IPS-15b (cell line): ENCODE results near the gene IP6K1.
A peak's percentile ranks its signal among the peaks of the same experiment; 100 is the strongest.

Experiments
- H3K27me3 ChIP-seq: one replicate; pipeline ENCODE4 v1.6.1; 2013; ENCODE audit warnings: low read length; ENCODE audit not compliant: control insufficient read depth, insufficient read depth
- H3K36me3 ChIP-seq: one replicate; pipeline ENCODE4 v1.6.1; 2013; ENCODE audit warnings: low read length; ENCODE audit not compliant: control insufficient read depth, insufficient read depth
- H3K4me1 ChIP-seq: one replicate; pipeline ENCODE4 v1.6.1; 2013; ENCODE audit warnings: mild to moderate bottlenecking, low read length; ENCODE audit not compliant: control insufficient read depth, insufficient read depth
- H3K4me3 ChIP-seq: one replicate; pipeline ENCODE4 v1.5.1; 2013; ENCODE audit warnings: low read depth, low read length
- H3K9ac ChIP-seq: one replicate; pipeline ENCODE4 v1.6.1; 2013; ENCODE audit warnings: low read depth, mild to moderate bottlenecking, low read length
- H3K9me3 ChIP-seq: one replicate; pipeline ENCODE4 v1.6.1; 2013; ENCODE audit warnings: mild to moderate bottlenecking, low read length; ENCODE audit not compliant: control insufficient read depth, insufficient read depth

Gene IP6K1

GRCh38 chr3:49719214-49719884 lies 67.0 kb downstream of the IP6K1 start, which contains the start of gene AMIGO3:
AMIGO3 (minus strand) TSS chr3:49719684; CDS start chr3:49719465, 219 bp downstream.
- Histone ChIP-seq H3K36me3 (peaks cover 32% of the 10 kb centered on the region), H3K27me3 (no peaks in the 10 kb centered on the region), H3K9me3 (no peaks in the 10 kb centered on the region), H3K4me1 (peaks cover 2% of the 10 kb centered on the region), H3K4me3 (peak within 1 kb of the TSS; percentile 81), H3K9ac (peak within 1 kb of the TSS; percentile 83)

- Histone ChIP-seq H3K4me1 (peaks cover 2% of the 10 kb centered on the region), H3K4me3 (peak overlapping the region; percentile 81), H3K27me3 (no peaks in the 10 kb centered on the region), H3K36me3 (peaks cover 33% of the 10 kb centered on the region), H3K9ac (peak overlapping the region; percentile 83), H3K9me3 (no peaks in the 10 kb centered on the region)
Measured at GRCh38 chr3:49718858-49719213, 67.5 kb downstream of the IP6K1 start.

- Histone ChIP-seq H3K9ac (peak overlapping the region; percentile 83), H3K9me3 (no peaks in the 10 kb centered on the region), H3K27me3 (no peaks in the 10 kb centered on the region), H3K36me3 (peaks cover 37% of the 10 kb centered on the region), H3K4me1 (peaks cover 2% of the 10 kb centered on the region), H3K4me3 (peak overlapping the region; percentile 81)
Measured at GRCh38 chr3:49717959-49718857, 68.1 kb downstream of the IP6K1 start.

GRCh38 chr3:49717211-49717958 lies 69.0 kb downstream of the IP6K1 start:
- Histone ChIP-seq H3K36me3 (peaks cover 32% of the 10 kb centered on the region), H3K4me3 (no peak overlapping the region), H3K9me3 (no peaks in the 10 kb centered on the region), H3K4me1 (peaks cover 2% of the 10 kb centered on the region), H3K9ac (peak overlapping the region; percentile 54), H3K27me3 (no peaks in the 10 kb centered on the region)

- Histone ChIP-seq H3K27me3 (no peaks in the 10 kb centered on the region), H3K4me1 (peaks cover 2% of the 10 kb centered on the region), H3K9me3 (no peaks in the 10 kb centered on the region), H3K36me3 (peaks cover 26% of the 10 kb centered on the region), H3K4me3 (no peak overlapping the region), H3K9ac (no peak overlapping the region)
Measured at GRCh38 chr3:49716691-49717210, 69.6 kb downstream of the IP6K1 start.

- Histone ChIP-seq H3K4me1 (peaks cover 2% of the 10 kb centered on the region), H3K9ac (no peak overlapping the region), H3K4me3 (no peak overlapping the region), H3K9me3 (no peaks in the 10 kb centered on the region), H3K27me3 (no peaks in the 10 kb centered on the region), H3K36me3 (peaks cover 20% of the 10 kb centered on the region)
Measured at GRCh38 chr3:49716169-49716568, 70.2 kb downstream of the IP6K1 start.

- Histone ChIP-seq H3K36me3 (peaks cover 15% of the 10 kb centered on the region), H3K9me3 (no peaks in the 10 kb centered on the region), H3K4me1 (peaks cover 2% of the 10 kb centered on the region), H3K27me3 (no peaks in the 10 kb centered on the region), H3K9ac (no peak overlapping the region), H3K4me3 (no peak overlapping the region)
Measured at GRCh38 chr3:49715611-49716121, 70.7 kb downstream of the IP6K1 start.

GRCh38 chr3:49714728-49715550 lies 71.4 kb downstream of the IP6K1 start:
- H3K4me1 ChIP-seq, result peaks cover 2% of the 10 kb centered on the region
- peaks cover 13% of the 10 kb centered on the region for H3K36me3 ChIP-seq
- H3K4me3 ChIP-seq, result no peak overlapping the region
- no peaks in the 10 kb centered on the region for H3K9me3 ChIP-seq
- H3K27me3 ChIP-seq, result no peaks in the 10 kb centered on the region
- H3K9ac ChIP-seq, result no peak overlapping the region

GRCh38 chr3:49713336-49714105 lies 72.8 kb downstream of the IP6K1 start:
- peaks cover 2% of the 10 kb centered on the region for H3K4me1 ChIP-seq
- no peak overlapping the region for H3K9ac ChIP-seq
- peaks cover 13% of the 10 kb centered on the region for H3K36me3 ChIP-seq
- no peaks in the 10 kb centered on the region for H3K9me3 ChIP-seq
- no peak overlapping the region for H3K4me3 ChIP-seq
- no peaks in the 10 kb centered on the region for H3K27me3 ChIP-seq

GRCh38 chr3:49712631-49713317 lies 73.6 kb downstream of the IP6K1 start:
- Histone ChIP-seq H3K36me3 (peaks cover 13% of the 10 kb centered on the region), H3K4me3 (no peak overlapping the region), H3K9me3 (no peaks in the 10 kb centered on the region), H3K4me1 (peaks cover 2% of the 10 kb centered on the region), H3K9ac (no peak overlapping the region), H3K27me3 (no peaks in the 10 kb centered on the region)
